ENCODE measurements around the gene AKNA. TPM values are rescaled to one million over a fixed set of nuclear protein-coding genes. Genes with fewer than 3 reads are reported as not detected.

AKNA gene
- total RNA-seq, 4 donors from 2014 or later, result 10.5 to 27.1 (median 14.4) TPM

DNA sequence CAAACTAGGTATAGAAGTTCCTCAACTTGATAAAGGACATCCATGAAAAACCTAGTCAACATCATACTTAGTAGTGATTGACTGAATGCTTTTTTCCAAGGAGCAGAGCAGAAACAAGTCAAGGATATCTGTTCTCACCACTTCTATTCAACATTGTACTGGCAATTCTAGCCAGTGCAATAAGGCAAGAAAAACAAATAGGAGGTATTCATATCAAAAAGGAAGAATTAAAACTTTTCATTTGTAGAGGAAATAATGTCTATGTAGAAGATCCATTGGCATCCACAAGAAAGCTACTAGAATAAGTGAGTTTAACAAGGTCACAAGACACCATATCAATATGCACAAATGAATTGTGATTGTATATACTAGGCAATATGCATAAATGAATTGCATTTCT is 93.1 kb downstream of the AKNA start:
- H3K9me3 ChIP-seq, result no peaks in the 10 kb centered on the region
- H3K36me3 ChIP-seq, result peaks cover 21% of the 10 kb centered on the region
- H3K4me1 ChIP-seq, result no peaks in the 10 kb centered on the region
- no peak overlapping the region for H3K4me3 ChIP-seq
- TF ChIP-seq POLR2AphosphoS5 (IDR thresholded peaks at IDR 0.05) (no peak), EP300 (IDR thresholded peaks at IDR 0.05) (no peak), POLR2A (IDR thresholded peaks at IDR 0.05) (no peak)
- TF ChIP-seq, protein P1, sequence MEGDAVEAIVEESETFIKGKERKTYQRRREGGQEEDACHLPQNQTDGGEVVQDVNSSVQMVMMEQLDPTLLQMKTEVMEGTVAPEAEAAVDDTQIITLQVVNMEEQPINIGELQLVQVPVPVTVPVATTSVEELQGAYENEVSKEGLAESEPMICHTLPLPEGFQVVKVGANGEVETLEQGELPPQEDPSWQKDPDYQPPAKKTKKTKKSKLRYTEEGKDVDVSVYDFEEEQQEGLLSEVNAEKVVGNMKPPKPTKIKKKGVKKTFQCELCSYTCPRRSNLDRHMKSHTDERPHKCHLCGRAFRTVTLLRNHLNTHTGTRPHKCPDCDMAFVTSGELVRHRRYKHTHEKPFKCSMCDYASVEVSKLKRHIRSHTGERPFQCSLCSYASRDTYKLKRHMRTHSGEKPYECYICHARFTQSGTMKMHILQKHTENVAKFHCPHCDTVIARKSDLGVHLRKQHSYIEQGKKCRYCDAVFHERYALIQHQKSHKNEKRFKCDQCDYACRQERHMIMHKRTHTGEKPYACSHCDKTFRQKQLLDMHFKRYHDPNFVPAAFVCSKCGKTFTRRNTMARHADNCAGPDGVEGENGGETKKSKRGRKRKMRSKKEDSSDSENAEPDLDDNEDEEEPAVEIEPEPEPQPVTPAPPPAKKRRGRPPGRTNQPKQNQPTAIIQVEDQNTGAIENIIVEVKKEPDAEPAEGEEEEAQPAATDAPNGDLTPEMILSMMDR (IDR thresholded peaks at IDR 0.05), result no peak
- H3K27ac ChIP-seq, result no peak overlapping the region
- no peak for DNase-seq (ENCODE audit: low spot score in 2 of 2)
- H3K27me3 ChIP-seq, result no peaks in the 10 kb centered on the region

DNA sequence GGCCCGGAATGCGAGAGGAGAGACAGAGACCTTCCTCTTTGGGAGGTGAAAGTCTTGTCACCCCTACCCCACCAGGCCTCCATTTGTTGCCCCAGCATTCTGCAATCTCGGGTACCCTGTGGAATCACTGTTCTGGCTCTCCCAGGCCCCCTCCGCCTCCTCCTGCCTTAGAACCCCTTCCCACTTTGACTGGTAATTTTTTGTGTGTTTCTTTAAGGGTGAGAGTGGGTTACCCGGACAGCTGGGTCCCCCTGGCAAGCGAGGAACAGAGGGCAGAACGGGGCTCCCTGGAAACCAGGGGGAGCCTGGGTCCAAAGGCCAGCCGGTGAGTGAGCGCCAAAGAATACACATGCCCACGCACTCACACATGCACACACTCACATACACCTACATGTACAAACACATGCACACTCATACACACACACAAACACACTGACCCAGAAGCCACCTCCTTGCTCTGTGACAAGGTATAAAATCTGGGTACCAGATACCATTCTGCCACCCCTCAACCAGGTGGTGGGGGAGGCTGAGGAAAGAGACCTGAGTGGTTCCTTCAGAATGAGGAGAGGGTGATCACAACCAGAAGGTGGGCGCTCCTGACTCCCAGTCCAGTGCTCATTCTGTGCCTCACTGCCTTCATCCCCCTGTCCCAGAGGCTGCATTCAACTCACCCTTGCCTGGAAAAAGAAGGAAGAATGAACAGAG is 95.7 kb downstream of the AKNA start:
- TF ChIP-seq POLR2A (IDR thresholded peaks at IDR 0.05), result no peak
- TF ChIP-seq POLR2AphosphoS5 (IDR thresholded peaks at IDR 0.05), result no peak
- TF ChIP-seq, protein P1 (IDR thresholded peaks at IDR 0.05), result no peak
- TF ChIP-seq EP300 (IDR thresholded peaks at IDR 0.05), result no peak
- DNase-seq (ENCODE audit: low spot score in 2 of 2), result peak; percentile 20 to 47
- 84% methylated on average over 9 of the region's 11 CpGs for WGBS

DNA sequence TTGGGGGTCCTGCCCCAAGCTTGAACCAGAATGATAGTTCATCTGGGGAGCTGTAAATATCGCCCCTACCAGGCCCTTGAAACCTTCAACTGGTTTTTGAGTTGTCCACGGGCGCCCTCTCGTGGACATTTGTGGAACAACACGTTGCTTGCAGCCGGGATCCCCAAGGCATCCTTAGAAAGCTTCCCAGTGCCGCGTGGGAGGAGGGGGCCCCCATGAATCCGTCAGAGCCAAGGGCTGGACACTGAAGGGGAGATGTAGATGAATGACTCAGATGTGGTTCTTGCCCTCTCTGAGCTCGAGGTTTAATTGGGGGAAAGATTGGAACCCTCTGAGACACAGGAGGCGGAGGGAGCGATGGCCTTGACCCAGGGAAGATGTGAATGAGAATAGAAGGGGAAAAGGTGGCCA is 96.7 kb downstream of the AKNA start:
- Histone ChIP-seq H3K36me3 (peaks cover 13% of the 10 kb centered on the region), H3K4me3 (no peak overlapping the region), H3K9me3 (no peaks in the 10 kb centered on the region), H3K27me3 (no peaks in the 10 kb centered on the region), H3K27ac (no peak overlapping the region), H3K4me1 (peaks cover 15% of the 10 kb centered on the region)
- DNase-seq (ENCODE audit: low spot score in 2 of 2), result peak; percentile 84 to 89
- TF ChIP-seq EP300 (IDR thresholded peaks at IDR 0.05) (no peak), POLR2AphosphoS5 (IDR thresholded peaks at IDR 0.05) (no peak), POLR2A (IDR thresholded peaks at IDR 0.05) (no peak)
- TF ChIP-seq, protein P1 (IDR thresholded peaks at IDR 0.05), result peak; percentile 80 to 93
- WGBS, result 20% methylated on average over 11 of the region's 12 CpGs

More for the DNA sequence above, 95.7 kb downstream of the AKNA start:
- no peaks in the 10 kb centered on the region for H3K27me3 ChIP-seq
- H3K27ac ChIP-seq, result no peak overlapping the region
- no peak overlapping the region for H3K4me3 ChIP-seq
- no peaks in the 10 kb centered on the region for H3K9me3 ChIP-seq
- H3K4me1 ChIP-seq, result peaks cover 15% of the 10 kb centered on the region
- H3K36me3 ChIP-seq, result peaks cover 17% of the 10 kb centered on the region

DNA sequence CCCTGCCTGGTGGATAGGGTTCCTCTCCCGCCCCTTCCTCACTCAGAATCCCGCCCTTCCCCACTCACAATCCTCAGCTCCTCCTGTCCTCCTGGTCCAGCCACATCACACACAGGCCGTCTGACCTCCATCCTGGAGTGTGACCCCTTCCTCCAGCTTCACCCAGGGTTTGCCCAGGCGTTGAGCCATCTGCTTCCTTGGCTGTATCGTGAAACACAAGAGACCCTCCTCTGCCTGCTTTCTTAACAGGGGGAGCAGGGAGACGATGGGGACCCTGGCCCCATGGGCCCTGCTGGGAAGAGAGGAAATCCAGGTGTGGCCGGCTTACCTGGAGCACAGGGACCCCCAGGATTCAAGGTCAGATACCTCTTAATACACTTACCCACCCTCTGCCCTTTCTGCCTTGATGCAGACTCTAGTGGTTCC is 97.2 kb downstream of the AKNA start:
- peak in 1 of 2 donors; percentile 65 for DNase-seq (ENCODE audit: low spot score in 2 of 2)
- Histone ChIP-seq H3K4me3 (no peak overlapping the region), H3K4me1 (peaks cover 18% of the 10 kb centered on the region), H3K27me3 (no peaks in the 10 kb centered on the region), H3K36me3 (peaks cover 13% of the 10 kb centered on the region), H3K9me3 (no peaks in the 10 kb centered on the region), H3K27ac (no peak overlapping the region)
- TF ChIP-seq EP300 (IDR thresholded peaks at IDR 0.05) (no peak), POLR2AphosphoS5 (IDR thresholded peaks at IDR 0.05) (no peak), POLR2A (IDR thresholded peaks at IDR 0.05) (no peak)
- TF ChIP-seq, protein P1 (IDR thresholded peaks at IDR 0.05), result no peak
- WGBS, result 67% methylated on average over 7 of the region's 7 CpGs

DNA sequence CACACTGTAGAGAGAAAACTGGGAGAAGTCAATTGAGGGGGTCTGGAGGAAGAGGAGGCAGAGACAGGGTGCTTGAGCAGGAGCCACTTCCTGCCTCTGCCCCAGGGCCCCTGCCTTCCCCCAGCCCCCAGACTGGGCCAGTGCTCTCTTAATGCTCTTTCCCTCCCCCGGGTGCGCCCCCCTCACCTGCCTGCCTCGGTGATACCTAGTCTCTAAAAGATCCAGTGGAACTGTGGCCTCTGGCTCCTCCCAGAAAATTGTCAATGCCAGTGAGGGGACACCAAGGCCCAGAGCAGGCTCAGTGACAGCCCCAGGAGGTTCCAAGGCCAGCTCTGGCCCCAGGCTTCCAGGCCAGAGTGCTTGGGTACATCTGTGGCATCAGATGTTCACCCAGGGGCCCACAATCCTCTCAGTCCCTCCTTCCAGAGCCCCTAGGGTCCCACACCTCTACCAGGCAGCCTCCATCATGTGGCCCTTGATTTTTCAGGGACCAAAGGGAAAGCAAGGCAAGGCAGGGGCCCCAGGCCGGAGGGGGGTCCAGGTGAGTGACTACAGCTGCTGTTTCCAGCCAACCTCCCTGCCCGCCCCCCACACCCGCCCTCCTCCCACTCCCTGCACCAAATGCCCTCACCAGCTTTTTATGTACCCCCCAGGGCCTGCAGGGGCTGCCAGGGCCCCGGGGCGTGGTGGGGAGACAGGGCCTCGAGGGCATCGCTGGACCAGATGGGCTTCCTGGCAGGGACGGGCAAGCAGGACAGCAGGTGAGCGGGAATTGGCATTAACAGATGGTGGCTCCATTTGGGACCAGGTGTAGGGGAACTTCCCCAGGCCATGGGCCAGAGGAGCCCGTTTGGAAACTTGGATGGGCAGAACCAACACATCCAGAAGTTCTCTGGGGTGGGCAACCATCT is 98.0 kb downstream of the AKNA start:
- H3K36me3 ChIP-seq, result peaks cover 11% of the 10 kb centered on the region
- 76% methylated on average over 12 of the region's 13 CpGs for WGBS
- peak; percentile 56 to 66 for DNase-seq (ENCODE audit: low spot score in 2 of 2)

More for the DNA sequence above, 98.0 kb downstream of the AKNA start:
- TF ChIP-seq POLR2AphosphoS5 (IDR thresholded peaks at IDR 0.05) (no peak), POLR2A (IDR thresholded peaks at IDR 0.05) (no peak), EP300 (IDR thresholded peaks at IDR 0.05) (no peak)
- TF ChIP-seq, protein P1 (IDR thresholded peaks at IDR 0.05), result no peak
- H3K27me3 ChIP-seq, result no peaks in the 10 kb centered on the region
- H3K27ac ChIP-seq, result no peak overlapping the region
- peaks cover 23% of the 10 kb centered on the region for H3K4me1 ChIP-seq
- no peak overlapping the region for H3K4me3 ChIP-seq
- H3K9me3 ChIP-seq, result no peaks in the 10 kb centered on the region
